Jurkat, Clone E6-1 (cell line): ENCODE results near the gene INMT.

Experiments used
- DNase-seq: peaks from one replicate; pipeline ENCODE4 v3.0.0-alpha.2; 2011; ENCODE audit warnings: low read depth, low spot score
- H3K4me3 ChIP-seq: 2 replicates; pipeline ENCODE4 v1.5.1; 2011; ENCODE audit warnings: mild to moderate bottlenecking, low read length, control low read depth, moderate library complexity

Gene INMT

GRCh38 chr7:30772984-30773383 is 21.0 kb downstream of the INMT start:
- no peak for DNase-seq
- no peak overlapping the region for H3K4me3 ChIP-seq

- H3K4me3 ChIP-seq = no peak overlapping the region
- DNase-seq = no peak
Measured at GRCh38 chr7:30775992-30776391, 24.1 kb downstream of the INMT start.

DNA sequence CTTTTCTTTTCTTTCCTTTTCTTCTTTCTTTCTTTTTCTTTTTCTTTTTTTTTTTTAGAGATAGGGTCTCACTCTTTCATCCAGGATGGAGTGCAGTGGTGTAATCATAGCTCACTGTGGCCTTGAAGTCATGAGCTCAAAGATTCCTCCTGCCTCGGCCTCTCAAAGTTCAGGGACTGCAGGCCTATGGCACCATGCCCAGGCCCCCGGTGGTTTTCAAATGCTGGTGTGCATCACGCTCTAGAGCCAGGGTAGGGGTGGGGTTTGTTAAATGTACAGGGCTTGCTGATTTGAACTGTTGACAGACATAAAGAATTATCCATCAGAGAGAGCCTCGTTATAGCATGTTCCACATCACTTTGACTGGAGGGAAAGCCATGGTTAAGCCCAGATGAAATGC is 25.0 kb downstream of the INMT start:
- no peak for DNase-seq

DNA sequence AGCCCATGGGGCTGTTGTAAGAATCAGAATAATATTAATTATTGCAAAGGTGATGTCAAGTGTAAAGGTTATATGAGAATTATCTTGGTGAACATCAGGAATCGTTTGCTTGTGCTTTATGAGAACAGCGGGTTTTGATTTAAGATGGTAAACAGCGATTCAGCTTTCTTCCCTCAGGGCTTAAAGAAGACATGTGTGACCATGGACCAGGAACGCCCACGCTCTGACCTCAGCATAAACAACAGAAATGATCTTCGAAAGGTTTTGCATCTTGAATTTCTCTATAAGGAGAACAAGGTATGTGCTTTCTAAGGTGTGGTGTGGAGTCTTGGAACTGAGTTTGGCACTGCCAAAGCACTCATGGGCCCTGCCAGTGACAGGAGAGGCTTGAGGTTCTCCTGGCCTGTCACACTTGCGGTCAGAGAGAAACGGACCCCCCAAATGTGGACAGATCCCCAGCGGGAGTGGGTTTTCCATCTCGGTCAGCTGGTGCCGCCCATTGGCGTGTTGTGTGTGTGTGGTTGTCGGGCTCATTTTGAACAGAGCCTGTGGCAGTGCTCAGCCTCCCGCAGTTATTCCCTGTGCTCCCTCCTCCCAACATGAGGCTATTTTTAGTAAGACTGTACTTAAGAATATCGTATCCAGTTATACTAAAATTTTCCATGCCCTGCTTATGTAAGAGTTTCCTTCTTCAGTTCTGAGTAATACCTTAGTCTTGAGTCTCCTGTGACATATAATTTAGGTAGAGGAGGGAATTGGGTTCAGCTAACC is 26.5 kb downstream of the INMT start:
- no peak overlapping the region for H3K4me3 ChIP-seq
- no peak for DNase-seq

More for the DNA sequence above, 25.0 kb downstream of the INMT start:
- no peak overlapping the region for H3K4me3 ChIP-seq

DNA sequence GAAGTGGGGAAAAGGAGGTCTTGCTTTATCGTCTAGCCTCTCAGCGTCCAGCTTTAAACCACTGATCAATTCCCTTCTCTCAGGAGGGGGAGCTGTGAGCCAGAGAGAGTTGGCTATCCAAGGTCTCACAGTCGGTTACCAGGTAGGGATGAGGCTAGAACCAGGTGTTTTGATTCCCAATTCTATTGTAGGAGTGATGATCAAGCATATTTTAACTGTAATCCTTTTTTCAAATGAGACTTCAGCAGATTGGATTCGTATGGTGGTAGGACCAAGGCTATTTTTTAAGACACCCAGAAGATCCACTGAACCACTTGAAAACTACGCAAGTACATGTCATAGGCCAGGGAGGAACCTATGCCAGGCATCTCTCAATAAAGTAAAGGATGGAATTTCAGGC is 27.6 kb downstream of the INMT start:
- DNase-seq = no peak
- H3K4me3 ChIP-seq = no peak overlapping the region

DNA sequence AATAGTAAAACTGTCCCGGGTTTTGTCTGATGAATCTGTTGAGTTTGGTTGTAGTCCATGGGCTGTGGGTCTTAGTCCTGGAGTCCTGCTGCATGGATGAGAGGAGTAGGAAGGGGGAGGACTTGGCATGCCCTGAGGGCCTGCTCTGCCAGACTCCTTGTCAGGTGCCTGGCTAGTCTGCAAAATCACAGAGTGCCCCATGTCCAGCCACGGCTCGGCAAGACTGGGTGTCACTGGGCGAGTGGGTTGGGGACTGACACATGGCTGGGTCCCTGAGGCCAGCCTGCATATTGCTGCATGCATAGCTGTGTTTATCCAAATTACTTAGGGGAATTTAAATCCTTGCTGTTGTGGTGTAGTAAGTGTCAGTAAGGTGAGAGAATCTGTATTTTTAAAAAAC is 29.0 kb downstream of the INMT start:
- no peak overlapping the region for H3K4me3 ChIP-seq
- DNase-seq = no peak

DNA sequence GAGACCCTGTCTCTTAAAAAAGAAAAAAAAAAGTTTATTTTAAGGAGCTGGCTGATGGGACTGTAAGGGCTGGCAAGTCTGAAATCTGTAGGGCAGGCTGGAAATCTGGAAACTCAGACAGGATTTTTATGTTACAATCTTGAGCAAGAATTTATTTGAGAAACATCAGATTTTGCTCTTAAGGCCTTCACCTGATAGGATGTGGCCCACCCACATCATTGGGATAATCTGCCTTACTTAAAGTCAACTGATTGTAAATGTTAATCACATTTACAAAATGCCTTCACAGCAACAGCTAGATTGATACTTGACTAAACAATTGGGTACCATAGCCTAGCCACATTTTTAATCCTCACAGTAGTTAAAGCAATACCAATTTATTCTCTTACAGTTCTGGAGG is 30.8 kb downstream of the INMT start:
- no peak overlapping the region for H3K4me3 ChIP-seq
- DNase-seq = no peak

DNA sequence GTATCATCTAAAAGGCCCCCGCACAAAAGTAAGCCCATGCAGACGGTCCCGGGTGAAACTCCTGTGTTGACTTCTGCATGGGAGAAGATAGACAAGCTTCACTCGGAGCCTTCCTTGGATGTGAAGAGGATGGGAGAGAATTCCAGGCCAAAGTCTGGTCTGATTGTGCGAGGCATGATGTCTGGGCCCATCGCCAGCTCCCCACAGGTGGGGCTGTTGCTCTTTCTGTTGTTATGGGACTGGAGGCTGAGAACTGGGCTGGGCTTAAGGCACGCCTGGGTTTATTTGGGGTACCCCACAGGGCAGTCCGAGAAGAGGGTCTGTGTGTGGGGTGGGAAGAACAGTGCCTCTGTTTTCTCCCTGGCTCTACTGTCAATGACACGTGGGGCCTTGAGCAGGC is 33.9 kb downstream of the INMT start:
- no peak for DNase-seq
- no peak overlapping the region for H3K4me3 ChIP-seq

GRCh38 chr7:30787486-30787885 is 35.6 kb downstream of the INMT start:
- H3K4me3 ChIP-seq = no peak overlapping the region
- DNase-seq = no peak

- H3K4me3 ChIP-seq = no peak overlapping the region
- no peak for DNase-seq
Measured at GRCh38 chr7:30788640-30789333, 36.9 kb downstream of the INMT start.

- no peak for DNase-seq
Measured at GRCh38 chr7:30789334-30789711, 37.4 kb downstream of the INMT start.

DNA sequence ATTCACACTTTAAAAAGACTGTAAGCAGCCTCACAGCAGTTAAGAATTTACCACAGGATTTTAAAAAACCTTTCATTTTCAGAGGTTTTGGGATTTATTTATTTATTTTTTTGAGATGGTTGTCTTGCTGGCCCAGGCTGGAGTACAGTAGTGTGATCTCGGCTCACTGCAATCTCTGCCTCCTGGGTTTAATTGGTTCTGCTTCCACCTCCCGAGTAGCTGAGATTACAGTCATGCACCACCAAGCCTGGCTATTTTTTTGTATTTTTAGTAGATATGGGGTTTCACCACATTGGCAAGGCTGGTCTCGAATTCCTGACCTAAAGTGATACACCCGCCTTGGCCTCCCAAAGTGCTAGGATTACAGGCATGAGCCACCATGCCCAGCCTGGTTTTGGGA is 38.4 kb downstream of the INMT start:
- H3K4me3 ChIP-seq = no peak overlapping the region
- DNase-seq = no peak

More at GRCh38 chr7:30789334-30789711, 37.4 kb downstream of the INMT start:
- H3K4me3 ChIP-seq = no peak overlapping the region

GRCh38 chr7:30791114-30791513 is 39.2 kb downstream of the INMT start:
- H3K4me3 ChIP-seq = no peak overlapping the region
- DNase-seq = no peak

- no peak overlapping the region for H3K4me3 ChIP-seq
- DNase-seq = no peak
Measured at GRCh38 chr7:30795161-30795948, 43.4 kb downstream of the INMT start.

GRCh38 chr7:30796105-30796869 is 44.4 kb downstream of the INMT start:
- DNase-seq = peak; percentile 45
- H3K4me3 ChIP-seq = no peak overlapping the region

DNA sequence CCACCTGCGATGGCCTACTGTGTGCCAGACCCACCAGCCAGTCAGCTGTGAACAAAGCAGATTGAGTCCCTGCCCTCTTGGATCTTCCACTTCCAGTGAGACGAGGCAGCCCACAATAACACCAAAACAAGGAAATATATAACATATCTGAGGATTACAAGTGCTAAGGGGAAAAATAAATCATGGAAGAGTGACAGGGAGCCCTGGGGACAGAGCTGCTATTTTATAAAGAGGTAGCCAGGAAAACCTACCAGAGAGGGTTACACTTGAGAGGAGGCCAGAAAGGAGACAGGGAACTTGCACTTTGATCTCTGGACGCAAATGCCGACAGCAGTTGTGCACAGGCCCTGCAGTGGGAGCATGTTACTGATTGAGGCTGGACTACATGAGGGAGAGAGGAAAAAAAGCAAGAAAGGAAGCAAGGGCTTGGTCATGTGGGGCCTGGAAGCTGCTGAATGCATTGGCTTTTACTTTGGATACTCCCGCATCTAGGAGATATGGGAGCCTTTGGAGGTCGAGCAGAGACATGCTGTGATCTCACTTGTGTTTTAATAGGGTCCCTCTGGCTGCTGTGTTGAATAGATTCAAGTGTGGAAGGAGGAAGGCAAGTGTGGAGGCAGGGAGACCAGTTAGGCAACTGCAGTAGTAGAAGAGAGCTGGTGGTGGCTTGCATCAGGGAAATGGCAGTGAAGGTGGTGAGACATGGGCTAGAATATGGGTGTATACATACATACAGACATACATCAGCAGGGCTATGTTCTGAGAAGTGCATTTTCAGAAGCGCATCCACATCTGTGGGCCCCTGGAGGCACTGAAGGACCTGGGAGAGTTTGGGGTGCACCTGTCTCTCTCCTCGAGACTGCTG is 45.5 kb downstream of the INMT start:
- no peak for DNase-seq
- H3K4me3 ChIP-seq = no peak overlapping the region

- DNase-seq = no peak
- no peak overlapping the region for H3K4me3 ChIP-seq
Measured at GRCh38 chr7:30799206-30799975, 47.5 kb downstream of the INMT start.
